GM12801 (cell line): Measurements from ENCODE around the gene SRGAP3.

Source experiments
- CTCF ChIP-seq: IDR thresholded peaks from one replicate; pipeline ENCODE4 v1.5.1; 2011; ENCODE audit warnings: control low read depth; ENCODE audit not compliant: insufficient read length; ENCODE audit errors: extremely low read depth

SRGAP3 gene

GRCh38 chr3:9213019-9213634 lies 36.3 kb downstream of the SRGAP3 start:
- TF ChIP-seq CTCF: no peak

- no peak for TF ChIP-seq CTCF
These were observed 38.1 kb downstream of the SRGAP3 start for GRCh38 chr3:9211155-9211950.

GRCh38 chr3:9209777-9210176 lies 39.7 kb downstream of the SRGAP3 start:
- no peak for TF ChIP-seq CTCF

GRCh38 chr3:9208605-9209152 lies 40.8 kb downstream of the SRGAP3 start:
- TF ChIP-seq CTCF: no peak

GRCh38 chr3:9207116-9207763 lies 42.2 kb downstream of the SRGAP3 start:
- TF ChIP-seq CTCF: no peak

GRCh38 chr3:9206287-9206686 lies 43.2 kb downstream of the SRGAP3 start:
- TF ChIP-seq CTCF: no peak
